Breast epithelium (tissue), 4 donors: Measurements from ENCODE around the gene HCRTR2. TPM values are rescaled to one million over a fixed set of nuclear protein-coding genes. Genes with fewer than 3 reads are reported as not detected.

ENCODE experiments used
- DNase-seq, 2 donors: peaks; one replicate each; pipeline ENCODE4 v3.0.0-alpha.2; 2019; ENCODE audit warnings: low spot score in 2 of 2
- H3K27ac ChIP-seq, 2 donors: fragments of 200-600 bp; sonication (generic) in 1 of 2; one replicate each; pipeline ENCODE4 v1.5.1; 2016 to 2019; ENCODE audit warnings: mild to moderate bottlenecking in 1 of 2
- H3K27me3 ChIP-seq, 2 donors: fragments of 200-600 bp; sonication (generic) in 1 of 2; one replicate each; pipeline versions ENCODE4 v1.5.1 to v1.6.0; 2017 to 2019; ENCODE audit warnings: control low read depth in 1 of 2, mild to moderate bottlenecking in 1 of 2
- H3K36me3 ChIP-seq: fragments of 200-600 bp; one replicate; pipeline ENCODE4 v1.5.1; 2019
- H3K4me1 ChIP-seq, 2 donors: fragments of 200-600 bp; sonication (generic); one replicate each; pipeline ENCODE4 v1.5.1; 2016 to 2019; ENCODE audit warnings: control low read depth in 1 of 2
- H3K4me3 ChIP-seq, 3 donors: fragments of 200-600 bp; sonication (generic); 1 replicate in 2 of 3; 2 replicates in 1 of 3; pipeline ENCODE4 v1.5.1; 2016 to 2019; ENCODE audit warnings: mild to moderate bottlenecking in 3 of 3, moderate library complexity in 2 of 3
- H3K9me3 ChIP-seq, 2 donors: fragments of 200-600 bp; sonication (generic) in 1 of 2; one replicate each; pipeline ENCODE4 v1.5.1; 2016 to 2019; ENCODE audit warnings: control low read depth in 1 of 2
- POLR2A ChIP-seq: fragments of 450-650 bp; IDR thresholded peaks from one replicate; pipeline ENCODE4 v1.6.1; 2016; ENCODE audit warnings: antibody characterized with exemption, mild to moderate bottlenecking, moderate library complexity
- POLR2AphosphoS5 ChIP-seq, 3 donors: sonication (generic); formaldehyde crosslinking; IDR thresholded peaks; one replicate each; pipeline ENCODE4 v1.6.1; 2017; ENCODE audit warnings: antibody characterized with exemption in 3 of 3
- intact Hi-C: fragments of 100-400 bp; cut with DNase I; formaldehyde crosslinking; loops from one replicate; pipeline ENCODE4 v1.15.1; 2023; ENCODE audit warnings: low total_unique reads
- total RNA-seq, 3 donors: library from RNA; depleted of rRNA; stranded (reverse); fragments of >200 nt; gene quantifications; one replicate each; pipeline ENCODE4 v1.1.0, GENCODE V29; 2016
- TF ChIP-seq, protein P1 (sequence below), 3 donors: fragments of 450-650 bp; IDR thresholded peaks; one replicate each; pipeline ENCODE4 v1.5.1; 2016 to 2017; ENCODE audit warnings: antibody characterized with exemption in 3 of 3, mild to moderate bottlenecking in 3 of 3, moderate library complexity in 3 of 3

HCRTR2 gene
- total RNA-seq, 3 donors from 2014 or later, result not detected

DNA sequence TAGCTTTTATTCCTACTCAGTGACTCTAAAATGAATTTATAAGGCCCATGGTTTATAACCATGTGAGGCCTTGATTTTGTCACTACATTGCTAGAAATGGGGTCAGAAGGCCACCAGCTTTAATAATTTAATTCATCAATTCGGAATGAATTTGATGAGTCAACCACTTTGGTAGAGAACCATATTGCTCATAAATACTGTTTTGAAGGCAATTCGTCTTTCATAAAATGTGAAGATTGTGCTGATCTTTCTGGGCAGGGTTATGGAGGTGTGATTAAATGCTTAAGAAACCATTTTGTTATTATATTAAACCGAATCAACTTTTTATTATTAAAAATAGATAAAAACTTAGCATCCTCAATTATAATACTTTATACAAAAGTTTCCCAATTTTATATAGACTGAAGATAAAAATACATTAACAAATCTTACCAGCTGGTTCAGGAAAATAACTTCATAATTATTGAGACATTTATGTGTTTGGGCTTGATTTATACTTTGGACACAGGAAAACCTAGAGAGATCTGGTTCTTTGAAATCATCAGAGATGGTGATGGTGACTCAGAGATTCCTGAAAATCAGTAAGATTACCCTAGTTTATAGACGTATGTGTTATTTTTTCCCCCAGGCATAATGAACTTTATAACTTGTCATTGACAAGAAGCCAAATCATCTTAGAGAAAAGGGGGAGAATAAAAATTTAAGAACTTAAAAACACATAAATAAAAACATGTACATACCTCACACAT lies 10.6 kb downstream of the HCRTR2 start:
- TF ChIP-seq POLR2AphosphoS5 (IDR thresholded peaks at IDR 0.05), result no peak
- no peak for TF ChIP-seq POLR2A
- TF ChIP-seq, protein P1, sequence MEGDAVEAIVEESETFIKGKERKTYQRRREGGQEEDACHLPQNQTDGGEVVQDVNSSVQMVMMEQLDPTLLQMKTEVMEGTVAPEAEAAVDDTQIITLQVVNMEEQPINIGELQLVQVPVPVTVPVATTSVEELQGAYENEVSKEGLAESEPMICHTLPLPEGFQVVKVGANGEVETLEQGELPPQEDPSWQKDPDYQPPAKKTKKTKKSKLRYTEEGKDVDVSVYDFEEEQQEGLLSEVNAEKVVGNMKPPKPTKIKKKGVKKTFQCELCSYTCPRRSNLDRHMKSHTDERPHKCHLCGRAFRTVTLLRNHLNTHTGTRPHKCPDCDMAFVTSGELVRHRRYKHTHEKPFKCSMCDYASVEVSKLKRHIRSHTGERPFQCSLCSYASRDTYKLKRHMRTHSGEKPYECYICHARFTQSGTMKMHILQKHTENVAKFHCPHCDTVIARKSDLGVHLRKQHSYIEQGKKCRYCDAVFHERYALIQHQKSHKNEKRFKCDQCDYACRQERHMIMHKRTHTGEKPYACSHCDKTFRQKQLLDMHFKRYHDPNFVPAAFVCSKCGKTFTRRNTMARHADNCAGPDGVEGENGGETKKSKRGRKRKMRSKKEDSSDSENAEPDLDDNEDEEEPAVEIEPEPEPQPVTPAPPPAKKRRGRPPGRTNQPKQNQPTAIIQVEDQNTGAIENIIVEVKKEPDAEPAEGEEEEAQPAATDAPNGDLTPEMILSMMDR (IDR thresholded peaks at IDR 0.05), result no peak
- Histone ChIP-seq H3K36me3 (no peaks in the 10 kb centered on the region), H3K4me1 (no peaks in the 10 kb centered on the region), H3K27ac (no peak overlapping the region), H3K9me3 (no peaks in the 10 kb centered on the region), H3K4me3 (no peak overlapping the region), H3K27me3 (no peaks in the 10 kb centered on the region)
- no peak for DNase-seq
- intact Hi-C loops, result no loop called here

DNA sequence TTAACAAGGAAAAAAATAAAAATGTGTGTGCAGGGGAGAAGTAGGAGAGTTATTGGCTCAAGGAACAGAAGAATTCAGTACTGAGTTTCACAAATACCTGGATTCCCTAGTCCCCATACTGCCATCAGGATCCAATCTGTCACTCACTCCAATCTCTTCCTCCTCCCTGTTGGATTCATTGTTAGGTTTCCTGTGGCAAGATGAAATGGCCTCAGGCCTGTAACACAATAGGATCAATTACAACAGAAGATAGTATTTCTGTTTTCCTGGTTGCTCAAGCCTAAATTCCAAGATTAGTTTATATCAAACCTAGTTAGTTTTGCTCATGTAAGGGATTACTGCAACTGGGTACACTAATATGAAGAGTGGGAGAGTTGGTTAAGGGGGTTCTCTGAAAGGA lies 24.4 kb downstream of the HCRTR2 start:
- Histone ChIP-seq H3K27me3 (no peaks in the 10 kb centered on the region), H3K4me3 (no peak overlapping the region), H3K9me3 (no peaks in the 10 kb centered on the region), H3K4me1 (no peaks in the 10 kb centered on the region), H3K36me3 (no peaks in the 10 kb centered on the region), H3K27ac (no peak overlapping the region)
- intact Hi-C loops, result no loop called here
- TF ChIP-seq, protein P1 (IDR thresholded peaks at IDR 0.05), result no peak
- no peak for TF ChIP-seq POLR2AphosphoS5 (IDR thresholded peaks at IDR 0.05)
- no peak for TF ChIP-seq POLR2A
- DNase-seq, result no peak

DNA sequence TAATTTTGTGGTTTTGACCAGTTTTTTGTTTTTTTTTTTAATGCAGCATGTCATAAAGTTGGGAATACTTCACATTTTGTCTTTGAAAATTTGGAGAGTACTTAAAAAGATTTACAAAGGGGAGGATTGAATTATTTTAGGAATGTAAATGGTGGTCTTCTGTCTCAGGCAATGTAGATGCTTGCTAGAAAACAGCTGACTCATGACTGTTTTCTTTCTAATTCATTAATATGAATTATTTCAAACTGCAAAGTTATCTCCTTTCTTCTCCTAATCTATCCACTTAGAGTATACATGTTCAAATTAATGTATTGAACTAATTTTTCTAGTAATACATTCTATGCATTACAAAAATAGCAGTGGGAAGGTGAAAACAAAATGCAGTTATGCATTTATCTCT lies 24.9 kb downstream of the HCRTR2 start:
- H3K4me1 ChIP-seq, result no peaks in the 10 kb centered on the region
- TF ChIP-seq POLR2AphosphoS5 (IDR thresholded peaks at IDR 0.05) (no peak), POLR2A (no peak)
- TF ChIP-seq, protein P1 (IDR thresholded peaks at IDR 0.05), result no peak
- no peak overlapping the region for H3K4me3 ChIP-seq
- no peak overlapping the region for H3K27ac ChIP-seq
- no peaks in the 10 kb centered on the region for H3K36me3 ChIP-seq
- intact Hi-C loops, result no loop called here
- no peaks in the 10 kb centered on the region for H3K9me3 ChIP-seq
- H3K27me3 ChIP-seq, result no peaks in the 10 kb centered on the region
- no peak for DNase-seq

DNA sequence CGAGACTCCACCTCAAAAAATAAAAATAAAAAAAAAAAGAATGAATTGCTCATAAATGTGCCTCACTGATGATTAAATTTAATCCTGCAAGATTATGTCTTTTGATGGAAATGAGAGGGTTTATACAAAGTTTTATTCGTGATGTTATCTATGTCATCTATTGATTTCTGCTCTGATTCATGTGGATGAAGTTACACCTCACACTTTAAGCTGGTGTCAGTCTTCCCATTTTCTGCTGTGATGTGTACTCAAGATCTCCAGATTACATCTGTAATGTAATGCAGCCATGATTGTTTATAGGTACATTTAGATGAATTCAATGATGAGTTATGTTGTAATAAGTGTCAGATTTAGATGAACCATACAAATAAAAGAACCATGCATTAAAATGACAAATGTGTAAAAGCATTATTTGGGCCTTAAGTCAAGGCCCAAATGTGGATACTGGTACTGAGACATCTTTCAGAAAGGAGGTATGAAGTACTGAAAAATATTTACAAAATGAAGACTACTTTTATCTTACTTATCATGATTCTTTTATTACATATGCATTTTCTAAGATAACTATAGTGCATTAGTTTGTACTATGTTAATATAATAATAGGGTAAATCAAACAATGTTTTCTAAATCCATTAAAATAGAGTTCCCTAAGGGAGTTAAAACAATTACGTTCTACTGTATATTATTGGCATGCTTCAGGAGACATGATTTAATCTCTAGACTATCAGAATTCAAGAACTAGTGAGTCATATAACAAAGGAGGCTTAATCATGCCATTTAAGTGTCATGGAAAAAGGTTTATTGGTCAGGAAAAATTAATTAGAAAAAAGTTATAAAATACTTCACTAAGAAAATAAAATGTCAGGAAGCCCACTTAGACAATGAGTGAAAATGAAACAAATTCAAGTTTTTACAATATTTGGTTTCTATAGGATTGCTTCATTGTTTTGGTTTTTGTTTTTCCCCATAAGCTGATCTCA lies 34.5 kb downstream of the HCRTR2 start:
- peaks cover 0 to 3% of the 10 kb centered on the region in 2 donors for H3K9me3 ChIP-seq
- no peaks in the 10 kb centered on the region for H3K27me3 ChIP-seq
- H3K27ac ChIP-seq, result no peak overlapping the region
- DNase-seq, result no peak
- H3K4me3 ChIP-seq, result no peak overlapping the region
- no peaks in the 10 kb centered on the region for H3K4me1 ChIP-seq
- TF ChIP-seq POLR2A, result no peak
- no peak for TF ChIP-seq POLR2AphosphoS5 (IDR thresholded peaks at IDR 0.05)
- TF ChIP-seq, protein P1 (IDR thresholded peaks at IDR 0.05), result no peak
- intact Hi-C loops, result no loop called here
- no peaks in the 10 kb centered on the region for H3K36me3 ChIP-seq

DNA sequence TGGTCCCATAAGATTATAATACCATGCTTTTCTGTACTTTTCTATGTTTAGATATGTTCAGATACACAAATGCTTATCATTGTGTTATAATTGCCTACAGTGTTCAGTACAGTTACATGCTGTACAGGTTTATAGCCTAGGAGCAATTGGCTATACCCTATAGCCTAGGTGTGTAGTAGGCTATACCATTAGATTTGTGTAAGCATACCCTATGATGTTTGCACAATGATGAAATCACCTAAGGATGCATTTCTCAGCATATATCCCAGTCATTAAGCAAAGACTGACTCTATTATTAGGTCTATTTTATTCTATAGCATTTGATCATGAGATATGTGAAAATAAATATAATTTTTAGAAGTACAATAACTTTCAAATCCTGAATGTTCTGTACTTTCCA lies 36.6 kb downstream of the HCRTR2 start:
- Histone ChIP-seq H3K36me3 (no peaks in the 10 kb centered on the region), H3K27me3 (no peaks in the 10 kb centered on the region), H3K4me1 (no peaks in the 10 kb centered on the region), H3K27ac (no peak overlapping the region), H3K4me3 (no peak overlapping the region), H3K9me3 (peaks cover 0 to 14% of the 10 kb centered on the region in 2 donors)
- DNase-seq, result no peak
- intact Hi-C loops, result no loop called here
- TF ChIP-seq, protein P1 (IDR thresholded peaks at IDR 0.05), result no peak
- no peak for TF ChIP-seq POLR2A
- TF ChIP-seq POLR2AphosphoS5 (IDR thresholded peaks at IDR 0.05), result no peak
